ENCODE results near the gene DNMT3L.
"Not testable (repeated sequence)": the region's sequence is repeated elsewhere in the genome, so short reads cannot be mapped to it uniquely, and the experiment has no call there.

The DNMT3L gene

GRCh38 chr21:44241281-44241680 lies 20.4 kb downstream of the DNMT3L start:
- DNase-seq = not testable (repeated sequence)

GRCh38 chr21:44240842-44241241 lies 20.9 kb downstream of the DNMT3L start, which contains the start of gene ICOSLG:
ICOSLG (minus strand) TSS chr21:44240943; CDS start chr21:44240817, 126 bp downstream.
- not testable (repeated sequence) for DNase-seq

GRCh38 chr21:44240353-44240752 lies 21.3 kb downstream of the DNMT3L start:
- not testable (repeated sequence) for DNase-seq

DNA sequence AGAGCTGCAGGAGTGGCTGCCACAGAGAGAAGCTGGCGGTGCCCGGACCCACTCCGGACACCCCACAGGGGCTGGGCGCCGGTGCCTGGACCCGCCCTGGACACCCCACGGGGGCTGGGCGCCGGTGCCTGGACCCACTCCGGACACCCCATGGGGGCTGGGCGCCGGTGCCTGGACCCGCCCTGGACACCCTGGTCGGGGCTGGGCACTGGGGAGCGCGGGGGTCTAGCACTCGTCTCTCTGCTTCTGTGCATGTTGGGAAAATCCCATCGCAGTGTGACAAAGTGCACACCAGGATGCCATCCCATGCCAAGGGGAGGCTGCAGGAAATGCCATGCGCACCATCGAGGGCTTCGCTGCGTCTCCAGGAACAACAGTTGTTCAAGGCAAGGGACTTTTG lies 32.1 kb downstream of the DNMT3L start:
- DNase-seq = not testable (repeated sequence)

DNA sequence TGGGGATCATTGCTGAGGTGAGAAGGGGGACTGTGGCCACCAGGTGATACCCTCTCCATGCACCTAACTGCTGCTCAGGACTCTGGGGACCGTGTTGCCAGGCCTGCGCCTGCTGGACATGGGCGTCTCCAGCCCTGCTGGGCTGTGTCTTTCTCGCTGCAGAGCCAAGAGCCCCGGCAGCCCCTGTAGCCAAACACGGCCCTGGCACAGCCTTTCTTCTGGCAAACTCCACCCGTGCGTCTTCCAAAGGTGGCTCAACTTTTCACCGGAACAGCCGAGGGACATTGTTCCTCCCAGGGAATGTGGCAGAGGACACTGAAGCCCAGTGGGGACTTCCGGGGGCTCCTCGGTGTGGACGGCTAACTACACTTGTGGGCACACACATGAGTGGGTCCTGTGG lies 33.6 kb downstream of the DNMT3L start:
- DNase-seq = not testable (repeated sequence)

GRCh38 chr21:44227614-44228013 lies 34.1 kb downstream of the DNMT3L start:
- not testable (repeated sequence) for DNase-seq

- not testable (repeated sequence) for DNase-seq
Observed at GRCh38 chr21:44225605-44226004, 36.1 kb downstream of the DNMT3L start.

DNA sequence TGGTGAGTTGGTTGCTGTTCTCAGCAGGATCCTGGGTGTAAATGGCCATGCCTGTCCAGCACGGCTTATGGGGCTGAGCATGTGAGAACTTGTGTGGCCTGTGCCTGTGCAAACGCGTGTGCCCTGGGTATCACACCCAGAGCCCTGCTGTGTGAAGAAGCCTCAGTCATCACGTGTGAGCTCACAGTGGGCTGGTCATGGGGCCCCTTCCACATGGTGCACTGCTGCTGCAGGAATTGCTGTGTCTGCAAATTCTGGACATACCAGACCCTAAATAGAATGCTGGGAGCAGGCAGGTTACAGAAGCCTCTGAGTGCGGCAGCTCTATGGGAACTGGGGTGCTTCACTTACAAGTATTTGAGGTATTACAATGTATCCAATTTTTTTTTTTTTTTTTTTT lies 38.4 kb downstream of the DNMT3L start:
- DNase-seq = not testable (repeated sequence)

DNA sequence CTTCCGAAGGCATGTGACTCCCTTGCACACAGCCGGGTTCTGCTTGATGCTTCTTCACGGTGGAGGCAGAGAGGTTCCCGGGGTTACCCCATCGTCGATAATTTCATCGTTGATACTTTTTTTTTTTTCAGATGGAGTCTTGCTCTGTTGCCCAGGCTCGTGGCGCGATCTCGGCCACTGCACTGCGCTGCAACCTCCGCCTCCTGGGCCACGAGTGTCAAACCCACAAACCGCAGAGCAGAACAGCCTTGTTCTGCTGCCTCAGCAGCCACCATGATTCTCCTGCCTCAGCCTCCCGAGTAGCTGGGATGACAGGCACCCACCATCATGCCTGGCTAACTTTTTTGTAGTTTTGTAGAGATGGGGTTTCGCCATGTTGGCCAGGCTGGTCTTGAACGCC lies 41.0 kb downstream of the DNMT3L start:
- DNase-seq = not testable (repeated sequence)

GRCh38 chr21:44218461-44218860 lies 43.2 kb downstream of the DNMT3L start:
- DNase-seq = not testable (repeated sequence)

- DNase-seq = not testable (repeated sequence)
Observed at GRCh38 chr21:44211978-44212377, 49.7 kb downstream of the DNMT3L start.

- DNase-seq = not testable (repeated sequence)
Observed at GRCh38 chr21:44211574-44211973, 50.1 kb downstream of the DNMT3L start.

- not testable (repeated sequence) for DNase-seq
Observed at GRCh38 chr21:44207860-44208646, 53.6 kb downstream of the DNMT3L start.

DNA sequence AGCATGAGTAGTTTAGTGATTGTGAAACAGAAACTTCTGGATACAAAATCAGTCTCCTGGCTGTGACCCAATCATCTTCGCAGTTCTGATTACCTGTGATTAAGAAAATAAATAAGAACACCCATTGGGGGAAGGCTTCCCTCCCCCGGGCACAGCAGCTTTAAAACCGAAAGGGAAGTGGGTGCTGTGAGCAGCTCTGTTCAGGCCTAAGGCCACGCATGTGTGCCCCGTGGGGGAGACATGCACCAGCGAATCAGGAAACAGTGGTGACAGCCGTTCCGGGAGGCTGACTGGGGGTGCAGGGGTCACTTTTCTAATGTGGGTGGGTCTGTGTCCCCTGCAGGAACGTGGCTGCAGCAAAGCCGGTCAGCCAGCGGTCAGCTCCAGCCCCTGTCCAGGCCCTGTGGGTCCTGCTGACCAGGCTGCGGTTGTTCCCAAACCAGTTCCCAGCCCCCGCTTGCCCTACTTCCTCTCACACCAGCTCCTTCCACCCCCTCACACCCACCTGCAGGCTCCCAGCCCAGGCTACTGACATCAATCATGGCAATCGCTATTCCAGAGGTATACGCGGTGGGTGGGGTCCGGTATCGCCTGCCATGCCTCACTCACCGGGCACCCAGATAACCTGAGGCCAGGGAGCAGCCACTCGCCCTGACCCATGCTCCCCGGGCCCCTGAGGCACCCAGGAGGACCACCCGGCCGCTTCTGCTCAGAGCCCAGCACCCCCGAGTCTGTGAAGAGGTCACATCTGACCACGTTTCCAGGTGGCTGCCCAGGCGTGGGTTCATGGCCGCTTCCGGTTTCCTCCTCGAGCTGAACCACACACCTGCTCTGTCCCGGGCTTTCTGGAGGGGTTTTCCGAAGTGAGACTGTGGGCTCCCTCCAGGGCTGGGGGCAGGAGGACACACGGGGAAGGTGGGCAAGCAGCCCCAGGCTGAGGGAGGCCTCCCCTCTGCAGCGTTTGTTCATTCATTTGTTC lies 54.7 kb downstream of the DNMT3L start:
- not testable (repeated sequence) for DNase-seq

DNA sequence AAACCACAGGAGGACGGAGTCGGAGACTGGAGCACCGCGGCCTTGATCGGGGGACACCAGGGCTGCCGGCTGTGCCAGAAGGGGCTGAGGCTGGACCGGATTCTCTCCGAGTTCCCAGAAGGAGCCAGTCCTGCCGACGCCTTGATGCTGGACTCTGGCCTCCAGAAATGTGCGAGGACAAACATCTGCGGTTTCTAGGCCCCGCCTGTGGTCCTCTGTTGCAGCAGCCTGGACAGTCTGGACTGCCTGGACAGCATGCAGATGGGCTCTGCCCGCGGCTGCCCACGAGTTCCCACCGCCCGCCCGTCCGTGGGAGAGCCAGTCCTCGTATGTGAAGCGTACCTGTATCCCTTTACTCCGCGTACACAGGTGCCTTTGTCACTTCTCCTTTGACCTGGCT lies 55.5 kb downstream of the DNMT3L start:
- not testable (repeated sequence) for DNase-seq

DNA sequence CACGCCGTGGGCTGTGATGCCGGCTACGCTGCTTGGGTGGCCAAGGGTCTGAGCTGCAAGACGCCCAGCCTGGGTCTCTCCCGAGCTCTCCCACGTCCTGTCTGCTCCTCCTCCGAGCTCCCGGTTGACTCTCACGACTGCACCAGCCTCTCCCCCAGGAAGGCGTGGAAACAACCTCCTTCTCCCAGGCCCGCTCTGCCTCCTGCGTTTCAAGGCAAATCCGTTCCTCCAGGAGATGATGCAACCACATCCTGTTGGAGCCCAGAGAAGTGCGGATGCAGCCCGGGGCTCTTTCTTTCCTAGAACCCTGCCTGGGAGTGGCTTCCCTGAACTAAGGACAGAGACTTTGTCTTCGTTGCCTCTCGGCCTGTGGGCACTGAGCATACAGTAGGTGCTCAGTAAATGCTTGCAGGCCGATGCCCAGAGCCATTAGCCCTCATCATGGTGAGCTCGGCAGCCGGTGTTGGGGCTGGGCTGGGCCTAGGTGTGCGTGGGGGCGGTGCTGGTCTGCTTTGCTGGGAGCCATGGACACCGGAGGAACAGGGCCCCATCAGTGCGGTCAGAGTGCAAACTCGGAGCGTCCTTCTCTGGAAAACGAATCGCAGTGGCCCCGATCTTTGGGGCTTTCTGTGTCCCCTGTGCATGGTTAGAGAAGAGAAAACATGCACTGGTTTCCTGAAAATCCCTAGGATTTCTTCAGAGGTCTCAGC lies 59.0 kb downstream of the DNMT3L start:
- not testable (repeated sequence) for DNase-seq

DNA sequence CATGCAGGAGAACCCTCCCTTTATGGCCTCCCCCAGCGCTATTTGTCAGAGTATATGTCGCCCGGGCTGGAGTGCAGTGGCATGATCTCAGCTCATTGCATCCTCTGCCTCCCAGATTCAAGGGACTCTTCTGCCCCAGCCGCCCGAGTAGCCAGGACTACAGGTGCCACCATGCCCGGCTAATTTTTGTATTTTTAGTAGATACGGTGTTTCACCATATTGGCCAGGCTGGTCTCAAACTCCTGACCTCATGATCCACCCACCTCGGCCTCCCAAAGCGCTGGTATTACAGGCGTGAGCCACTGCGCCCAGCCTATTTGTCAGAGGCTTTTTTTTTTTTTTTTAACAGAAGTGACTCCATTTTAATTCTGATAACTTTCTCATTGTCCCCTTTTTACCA lies 61.7 kb downstream of the DNMT3L start:
- DNase-seq = not testable (repeated sequence)

DNA sequence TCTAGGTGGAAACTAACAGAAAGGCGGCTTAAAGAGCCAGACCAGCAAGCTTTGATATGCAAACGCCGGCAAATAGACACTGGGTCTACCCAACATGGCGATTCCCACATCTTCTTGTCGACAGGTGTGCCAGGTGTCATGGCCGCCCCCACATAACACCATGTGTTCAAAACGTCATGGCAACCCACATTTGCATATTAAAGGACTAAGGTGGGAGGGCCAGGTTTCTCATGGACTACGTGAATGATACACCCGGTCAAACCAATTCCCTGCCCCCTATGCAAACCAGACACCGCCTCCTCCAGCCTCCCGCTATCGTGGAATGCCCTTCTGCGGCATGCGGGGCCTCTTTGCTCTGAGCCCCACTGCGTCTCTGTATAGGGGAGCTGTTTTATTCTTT lies 62.2 kb downstream of the DNMT3L start:
- no peak for DNase-seq

GRCh38 chr21:44197156-44197516 lies 64.6 kb downstream of the DNMT3L start:
- DNase-seq = not testable (repeated sequence)

Data from retina (tissue), 1 donor.